ENCODE results near the gene JAG1. TPM values are rescaled to one million over a fixed set of nuclear protein-coding genes. Genes with fewer than 3 reads are reported as not detected.

The JAG1 gene
- total and polyA plus RNA-seq, 3 donors from 2014 or later = 17.4 to 30.6 (median 24.7) TPM

DNA sequence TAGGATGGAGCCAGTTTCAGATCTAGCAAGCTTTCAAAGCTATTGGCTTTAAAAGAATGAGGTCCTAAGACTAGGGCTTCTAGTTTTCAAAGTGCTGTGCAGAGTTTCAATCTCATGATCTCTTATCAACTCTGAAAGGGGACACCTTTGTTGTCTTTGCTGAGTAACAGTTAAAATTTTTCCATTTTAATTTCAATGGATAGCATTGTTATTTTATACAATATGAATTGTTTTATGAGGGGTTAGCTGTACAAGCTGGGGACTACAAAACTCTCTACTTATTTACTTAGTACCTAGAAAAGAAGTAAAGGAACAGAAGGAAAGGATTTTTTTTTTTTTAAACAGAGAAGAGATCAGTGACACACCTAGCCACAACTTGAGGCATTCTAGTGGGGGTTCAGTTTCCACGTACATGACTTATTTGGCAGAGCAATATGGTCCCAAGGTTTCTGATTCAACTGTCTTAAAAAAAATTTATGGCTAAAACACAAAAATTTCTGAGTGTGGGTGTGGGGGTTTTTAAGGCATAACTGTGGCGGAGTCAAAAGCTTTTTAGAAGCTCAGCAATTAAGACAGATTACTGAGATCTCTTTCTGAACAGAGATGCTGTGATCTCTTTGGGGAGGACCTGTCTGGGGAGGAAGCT is 46.1 kb upstream of the JAG1 start:
- H3K4me3 ChIP-seq = no peak overlapping the region
- H3K27me3 ChIP-seq = no peaks in the 10 kb centered on the region
- peaks cover 3% of the 10 kb centered on the region for H3K4me1 ChIP-seq
- 69 to 74% methylated on average over 2 of the region's 2 CpGs for WGBS, 2 donors
- H3K9me3 ChIP-seq = no peaks in the 10 kb centered on the region
- TF ChIP-seq, protein P1, sequence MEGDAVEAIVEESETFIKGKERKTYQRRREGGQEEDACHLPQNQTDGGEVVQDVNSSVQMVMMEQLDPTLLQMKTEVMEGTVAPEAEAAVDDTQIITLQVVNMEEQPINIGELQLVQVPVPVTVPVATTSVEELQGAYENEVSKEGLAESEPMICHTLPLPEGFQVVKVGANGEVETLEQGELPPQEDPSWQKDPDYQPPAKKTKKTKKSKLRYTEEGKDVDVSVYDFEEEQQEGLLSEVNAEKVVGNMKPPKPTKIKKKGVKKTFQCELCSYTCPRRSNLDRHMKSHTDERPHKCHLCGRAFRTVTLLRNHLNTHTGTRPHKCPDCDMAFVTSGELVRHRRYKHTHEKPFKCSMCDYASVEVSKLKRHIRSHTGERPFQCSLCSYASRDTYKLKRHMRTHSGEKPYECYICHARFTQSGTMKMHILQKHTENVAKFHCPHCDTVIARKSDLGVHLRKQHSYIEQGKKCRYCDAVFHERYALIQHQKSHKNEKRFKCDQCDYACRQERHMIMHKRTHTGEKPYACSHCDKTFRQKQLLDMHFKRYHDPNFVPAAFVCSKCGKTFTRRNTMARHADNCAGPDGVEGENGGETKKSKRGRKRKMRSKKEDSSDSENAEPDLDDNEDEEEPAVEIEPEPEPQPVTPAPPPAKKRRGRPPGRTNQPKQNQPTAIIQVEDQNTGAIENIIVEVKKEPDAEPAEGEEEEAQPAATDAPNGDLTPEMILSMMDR (IDR thresholded peaks at IDR 0.05) = no peak
- TF ChIP-seq POLR2A (IDR thresholded peaks at IDR 0.05) = no peak
- H3K36me3 ChIP-seq (ENCODE audit: low read depth, missing control alignments) = no peaks in the 10 kb centered on the region
- no peak for DNase-seq
- intact Hi-C loops (cut with DNase I; ENCODE audit: low total_unique reads) = no loop called here
- peak overlapping the region in 1 of 2 donors; percentile 48 for H3K27ac ChIP-seq

DNA sequence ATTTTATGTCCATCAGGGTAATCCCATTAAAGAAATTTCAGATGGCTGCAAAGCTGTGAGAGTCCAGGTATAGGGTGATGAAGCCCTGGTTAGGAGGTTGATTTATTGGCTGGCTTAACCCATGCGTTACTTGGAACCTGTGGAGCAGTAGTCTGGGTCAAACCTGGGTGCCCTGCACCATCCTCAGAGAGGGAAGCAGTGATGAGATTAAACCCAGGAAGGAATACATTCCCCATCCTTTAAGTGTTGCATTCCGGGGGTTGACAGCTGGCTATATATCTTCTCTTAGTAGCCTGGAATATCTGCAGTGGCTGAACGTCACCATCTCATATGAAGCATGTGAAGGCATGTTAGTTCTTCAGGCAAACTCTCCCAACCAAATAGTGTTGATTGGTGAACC is 44.9 kb upstream of the JAG1 start:
- TF ChIP-seq, protein P1 (IDR thresholded peaks at IDR 0.05) = no peak
- TF ChIP-seq POLR2A (IDR thresholded peaks at IDR 0.05) = no peak
- Histone ChIP-seq H3K27ac (no peak overlapping the region), H3K36me3 (ENCODE audit: low read depth, missing control alignments) (no peaks in the 10 kb centered on the region), H3K9me3 (no peaks in the 10 kb centered on the region), H3K4me1 (peaks cover 3% of the 10 kb centered on the region), H3K4me3 (no peak overlapping the region), H3K27me3 (no peaks in the 10 kb centered on the region)
- WGBS, 2 donors = 83 to 87% methylated on average over 3 of the region's 3 CpGs
- no peak for DNase-seq
- intact Hi-C loops (cut with DNase I; ENCODE audit: low total_unique reads) = no loop called here

- Histone ChIP-seq H3K4me1 (peaks cover 3% of the 10 kb centered on the region), H3K27me3 (no peaks in the 10 kb centered on the region), H3K27ac (no peak overlapping the region), H3K9me3 (no peaks in the 10 kb centered on the region), H3K4me3 (no peak overlapping the region), H3K36me3 (ENCODE audit: low read depth, missing control alignments) (no peaks in the 10 kb centered on the region)
- intact Hi-C loops (cut with DNase I; ENCODE audit: low total_unique reads) = no loop called here
- DNase-seq = no peak
- no peak for TF ChIP-seq POLR2A (IDR thresholded peaks at IDR 0.05)
- TF ChIP-seq, protein P1 (IDR thresholded peaks at IDR 0.05) = no peak
Measured at GRCh38 chr20:10716855-10717254, 43.1 kb upstream of the JAG1 start.

- 76 to 83% methylated on average over 2 of the region's 2 CpGs for WGBS, 2 donors
- intact Hi-C loops (cut with DNase I; ENCODE audit: low total_unique reads) = no loop called here
- Histone ChIP-seq H3K27ac (no peak overlapping the region), H3K9me3 (no peaks in the 10 kb centered on the region), H3K4me3 (no peak overlapping the region), H3K4me1 (no peaks in the 10 kb centered on the region), H3K36me3 (ENCODE audit: low read depth, missing control alignments) (no peaks in the 10 kb centered on the region), H3K27me3 (no peaks in the 10 kb centered on the region)
- DNase-seq = no peak
- TF ChIP-seq POLR2A (IDR thresholded peaks at IDR 0.05) = no peak
- TF ChIP-seq, protein P1 (IDR thresholded peaks at IDR 0.05) = no peak
Measured at GRCh38 chr20:10715035-10715434, 41.2 kb upstream of the JAG1 start.

Data from testis (tissue), 3 donors.